ENCODE measurements around the gene RAPGEF2. TPM values are rescaled to one million over a fixed set of nuclear protein-coding genes. Genes with fewer than 3 reads are reported as not detected.

RAPGEF2 gene
- total and polyA plus RNA-seq, 10 of the 15 experiments (the other 5 are each of a cell fraction or from before 2014, with no cell fraction given): 0.31 to 24.0 (median 2.9) TPM

DNA sequence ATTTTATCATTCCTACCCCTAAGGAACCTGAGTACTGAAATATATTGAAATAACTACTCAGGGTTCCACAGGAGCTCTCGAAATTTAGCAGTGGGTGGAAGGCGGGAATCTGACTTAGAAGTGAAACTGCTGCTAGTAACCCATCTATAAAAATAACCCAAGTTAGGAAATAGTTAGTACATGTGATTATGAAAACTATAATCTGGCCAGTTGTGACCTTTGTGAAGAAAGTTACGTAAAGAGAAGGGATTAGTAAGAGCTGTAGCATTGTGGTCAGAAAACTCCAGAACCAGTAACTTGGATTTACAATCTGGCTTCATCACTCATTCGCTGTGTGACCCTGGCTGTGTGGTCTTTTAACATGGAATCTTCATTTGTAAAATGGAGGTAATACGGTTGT lies 175.5 kb downstream of the RAPGEF2 start (continued):
- TF ChIP-seq, protein P1, sequence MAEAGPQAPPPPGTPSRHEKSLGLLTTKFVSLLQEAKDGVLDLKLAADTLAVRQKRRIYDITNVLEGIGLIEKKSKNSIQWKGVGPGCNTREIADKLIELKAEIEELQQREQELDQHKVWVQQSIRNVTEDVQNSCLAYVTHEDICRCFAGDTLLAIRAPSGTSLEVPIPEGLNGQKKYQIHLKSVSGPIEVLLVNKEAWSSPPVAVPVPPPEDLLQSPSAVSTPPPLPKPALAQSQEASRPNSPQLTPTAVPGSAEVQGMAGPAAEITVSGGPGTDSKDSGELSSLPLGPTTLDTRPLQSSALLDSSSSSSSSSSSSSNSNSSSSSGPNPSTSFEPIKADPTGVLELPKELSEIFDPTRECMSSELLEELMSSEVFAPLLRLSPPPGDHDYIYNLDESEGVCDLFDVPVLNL (IDR thresholded peaks at IDR 0.05; ENCODE audit: low read depth, low read length): no peak
- TF ChIP-seq MTA2 (IDR thresholded peaks at IDR 0.05; ENCODE audit: low read depth) (no peak), POLR2AphosphoS2 (IDR thresholded peaks at IDR 0.05; ENCODE audit: low read depth, low read length) (no peak), BHLHE40 (IDR thresholded peaks at IDR 0.05; ENCODE audit: borderline replicate concordance in 1 of 2, low read depth in 2 of 2, low read length in 1 of 2) (no peak), SIN3A (IDR thresholded peaks at IDR 0.05; ENCODE audit: low read depth, low read length) (no peak), NFYB (IDR thresholded peaks at IDR 0.05; ENCODE audit: insufficient read depth, low read depth, low read length) (no peak), DPF2 (IDR thresholded peaks at IDR 0.05) (no peak), RFX5 (IDR thresholded peaks at IDR 0.05; ENCODE audit: low read depth, low read length) (no peak), SUPT20H (IDR thresholded peaks at IDR 0.05; ENCODE audit: borderline replicate concordance, control insufficient read depth, low read depth, low read length) (no peak), HDGF (IDR thresholded peaks at IDR 0.05) (no peak)

DNA sequence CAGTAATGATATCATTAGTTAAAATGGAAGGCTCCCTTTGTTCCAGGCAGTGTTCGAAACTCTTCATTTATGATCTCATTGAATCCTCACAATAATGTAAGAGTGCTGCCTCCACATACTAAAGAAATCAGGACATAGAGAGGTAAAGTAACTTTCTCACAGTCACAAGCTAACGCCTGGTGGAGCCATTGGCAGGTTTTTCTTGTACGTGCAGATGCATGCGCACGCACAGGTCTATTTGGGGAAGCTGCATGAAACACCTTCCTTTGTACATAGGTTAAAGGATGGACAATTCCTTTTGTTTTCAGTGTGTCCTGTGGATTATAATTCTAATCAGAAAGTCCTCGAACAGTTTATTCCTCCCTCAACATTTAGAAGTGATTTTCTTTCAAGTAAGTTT lies 176.2 kb downstream of the RAPGEF2 start:
- SMC1A ChIA-PET (ENCODE audit: uncharacterized antibody, unreplicated experiment): interaction anchor here (0.8 kb wide), 1 partner anchor 11 kb away, joined by 3 read pairs; no protein-coding TSS in a partner anchor
- no peaks in the 10 kb centered on the region for H3K9me3 ChIP-seq (replicated peaks; ENCODE audit: control insufficient read depth, insufficient read depth, low read length)
- CTCF ChIA-PET: no interaction called here
- no peak overlapping the region for H3K4me3 ChIP-seq
- no peak overlapping the region for H3K9ac ChIP-seq (ENCODE audit: control insufficient read depth, insufficient read depth, low read length)
- no peak overlapping the region for H2AFZ ChIP-seq (ENCODE audit: control insufficient read depth, low read depth, low read length)
- FAIRE-seq (no peak), DNase-seq (ENCODE audit: low read depth, low spot score) (no peak), ATAC-seq (no peak)
- H3K4me2 ChIP-seq (ENCODE audit: control insufficient read depth, insufficient read depth): no peak overlapping the region
- RAD21 ChIA-PET (ENCODE audit: unreplicated experiment): no interaction called here
- H3K4me1 ChIP-seq (ENCODE audit: control insufficient read depth, insufficient read depth, low read length): no peaks in the 10 kb centered on the region
- BruUV-seq (replicated peaks): no TSS peak
- POLR2A ChIA-PET: no interaction called here
- H3K36me3 ChIP-seq (ENCODE audit: control insufficient read depth in 2 of 2, insufficient read depth in 2 of 2, low read length in 1 of 2): no peaks in the 10 kb centered on the region; a peak in 1 of 4 replicates
- 97% methylated on average over 6 of the region's 6 CpGs for WGBS (ENCODE audit: insufficient coverage, insufficient replicate concordance, low lambda C conversion rate, missing lambda C conversion rate)
- in situ Hi-C loops (cut with MboI) (no loop called here), intact Hi-C loops (cut with micrococcal nuclease; ENCODE audit: unreplicated experiment) (no loop called here)
- no peaks in the 10 kb centered on the region for H4K20me1 ChIP-seq (ENCODE audit: control insufficient read depth, insufficient read depth)
- H3K79me2 ChIP-seq (ENCODE audit: control insufficient read depth, insufficient read depth, low read length): no peaks in the 10 kb centered on the region
- no peak overlapping the region for H3K27ac ChIP-seq (ENCODE audit: control insufficient read depth, insufficient read depth)
- no peaks in the 10 kb centered on the region for H3K27me3 ChIP-seq (replicated peaks in 1 of 2; ENCODE audit: control insufficient read depth in 2 of 2, insufficient read depth in 2 of 2, low read length in 1 of 2)
- TF ChIP-seq ZNF24 (IDR thresholded peaks at IDR 0.05) (no peak), ESRRA (IDR thresholded peaks at IDR 0.05; ENCODE audit: low read length) (no peak), IRF5 (IDR thresholded peaks at IDR 0.05; ENCODE audit: borderline replicate concordance) (no peak), RELA (IDR thresholded peaks at IDR 0.05; ENCODE audit: borderline replicate concordance, partially characterized antibody) (no peak), TARDBP (IDR thresholded peaks at IDR 0.05; ENCODE audit: borderline replicate concordance) (no peak), ZSCAN29 (IDR thresholded peaks at IDR 0.05) (no peak), CBFB (IDR thresholded peaks at IDR 0.05; ENCODE audit: low read depth) (no peak), SMARCA5 (IDR thresholded peaks at IDR 0.05) (no peak), TCF12 (IDR thresholded peaks at IDR 0.05; ENCODE audit: low read depth, low read length) (no peak), FOS (IDR thresholded peaks at IDR 0.05; ENCODE audit: borderline replicate concordance, extremely low read depth, insufficient read length) (no peak), SP1 (IDR thresholded peaks at IDR 0.05; ENCODE audit: low read depth, low read length) (no peak)
- TF ChIP-seq, protein P2, sequence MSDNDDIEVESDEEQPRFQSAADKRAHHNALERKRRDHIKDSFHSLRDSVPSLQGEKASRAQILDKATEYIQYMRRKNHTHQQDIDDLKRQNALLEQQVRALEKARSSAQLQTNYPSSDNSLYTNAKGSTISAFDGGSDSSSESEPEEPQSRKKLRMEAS (IDR thresholded peaks at IDR 0.05; ENCODE audit: low read depth, low read length): no peak
- TF ChIP-seq, protein P3, sequence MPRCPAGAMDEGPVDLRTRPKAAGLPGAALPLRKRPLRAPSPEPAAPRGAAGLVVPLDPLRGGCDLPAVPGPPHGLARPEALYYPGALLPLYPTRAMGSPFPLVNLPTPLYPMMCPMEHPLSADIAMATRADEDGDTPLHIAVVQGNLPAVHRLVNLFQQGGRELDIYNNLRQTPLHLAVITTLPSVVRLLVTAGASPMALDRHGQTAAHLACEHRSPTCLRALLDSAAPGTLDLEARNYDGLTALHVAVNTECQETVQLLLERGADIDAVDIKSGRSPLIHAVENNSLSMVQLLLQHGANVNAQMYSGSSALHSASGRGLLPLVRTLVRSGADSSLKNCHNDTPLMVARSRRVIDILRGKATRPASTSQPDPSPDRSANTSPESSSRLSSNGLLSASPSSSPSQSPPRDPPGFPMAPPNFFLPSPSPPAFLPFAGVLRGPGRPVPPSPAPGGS (IDR thresholded peaks at IDR 0.05; ENCODE audit: borderline replicate concordance, insufficient read depth, low read depth, low read length, poor library complexity, severe bottlenecking): no peak
